Activated CD8-positive, alpha-beta memory T cell treated with anti-CD3 and anti-CD28 coated beads for 48 hours (primary cell): ENCODE measurements around the gene MATCAP1.

Experiments used
- DNase-seq, 3 experiments: peaks; one replicate each; pipeline ENCODE4 v3.0.0-alpha.2; 2020; ENCODE audit warnings: low read depth in 2 of 3, low spot score in 2 of 3

MATCAP1 gene

DNA sequence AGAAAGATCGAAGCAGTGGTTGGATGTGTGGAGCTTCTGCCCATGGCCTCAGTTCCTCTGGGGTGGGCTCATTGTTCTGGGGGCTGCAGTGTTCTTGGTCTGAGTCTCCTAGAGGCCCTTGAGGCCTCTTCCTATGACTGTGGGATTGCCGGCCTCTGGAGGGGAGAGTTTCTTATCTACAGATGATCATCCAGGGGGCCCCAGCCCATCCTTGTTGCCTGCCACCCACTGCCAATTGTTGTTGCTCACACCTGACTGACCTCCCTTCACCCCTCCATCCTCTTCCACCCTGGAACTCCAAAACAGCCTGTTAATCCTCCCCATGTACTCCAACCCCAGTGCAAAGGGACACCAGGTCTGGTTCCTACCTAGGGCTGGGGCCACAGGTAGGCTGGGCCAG, 38.8 kb downstream of the MATCAP1 start:
- no peak for DNase-seq

DNA sequence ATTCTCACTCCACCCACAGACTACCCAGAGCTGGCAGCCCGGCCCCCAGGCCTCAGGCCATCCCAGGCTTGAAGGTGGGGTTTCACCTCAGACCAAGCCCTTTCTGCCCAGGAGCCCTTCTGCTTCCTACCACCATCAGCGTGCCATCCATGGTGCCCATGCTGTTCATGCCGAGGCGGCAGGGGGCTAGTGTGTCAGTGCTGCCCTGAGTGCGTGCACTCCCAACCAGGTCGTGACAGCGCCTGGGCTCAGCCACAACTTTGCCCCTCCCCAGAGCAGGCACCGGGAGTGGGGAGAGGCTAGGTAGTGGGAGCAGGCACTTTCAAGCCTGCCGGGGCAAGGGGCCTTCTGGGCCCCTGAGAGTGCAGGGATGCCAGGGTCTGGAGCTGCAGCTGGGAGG, 41.4 kb downstream of the MATCAP1 start:
- DNase-seq: no peak

DNA sequence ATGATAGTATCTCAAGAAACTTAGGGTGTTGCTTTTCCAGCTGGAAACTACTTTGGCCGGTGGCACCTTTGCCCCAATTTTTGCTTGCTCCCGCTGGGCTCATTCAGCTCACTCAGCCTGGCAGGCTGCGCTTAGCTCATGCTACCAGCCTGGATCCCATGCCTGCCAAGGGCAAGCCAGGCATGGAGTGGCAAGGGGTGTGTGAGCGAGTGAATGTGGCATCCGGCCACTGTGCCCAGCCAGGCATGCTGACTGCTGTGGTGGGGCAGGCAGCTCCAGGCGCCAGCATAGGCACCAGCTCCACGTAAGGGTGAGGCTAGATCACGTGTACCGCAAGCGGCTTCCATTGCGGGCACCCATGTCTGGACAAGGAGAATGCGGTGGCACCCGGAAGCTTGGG, 42.4 kb downstream of the MATCAP1 start:
- DNase-seq: no peak

DNA sequence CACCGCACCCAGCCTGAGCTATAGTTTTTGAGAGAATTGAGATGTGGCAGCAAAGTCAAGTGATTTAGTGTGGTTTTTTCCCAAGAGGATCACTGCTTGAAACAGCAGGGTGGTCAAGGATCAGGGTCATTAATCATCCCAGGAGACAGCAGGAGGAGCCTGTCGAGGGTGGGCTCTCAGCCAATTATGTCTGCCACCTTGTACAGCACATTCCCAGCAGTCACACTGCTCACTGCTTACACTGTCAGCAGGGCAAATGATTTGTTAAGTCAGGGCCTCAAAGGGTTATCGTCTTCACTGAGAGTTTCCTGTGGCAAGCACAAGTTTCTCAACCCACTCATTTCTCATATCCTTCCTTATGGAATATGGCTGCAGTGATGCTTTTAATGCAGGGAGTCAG, 46.2 kb downstream of the MATCAP1 start:
- DNase-seq: no peak

DNA sequence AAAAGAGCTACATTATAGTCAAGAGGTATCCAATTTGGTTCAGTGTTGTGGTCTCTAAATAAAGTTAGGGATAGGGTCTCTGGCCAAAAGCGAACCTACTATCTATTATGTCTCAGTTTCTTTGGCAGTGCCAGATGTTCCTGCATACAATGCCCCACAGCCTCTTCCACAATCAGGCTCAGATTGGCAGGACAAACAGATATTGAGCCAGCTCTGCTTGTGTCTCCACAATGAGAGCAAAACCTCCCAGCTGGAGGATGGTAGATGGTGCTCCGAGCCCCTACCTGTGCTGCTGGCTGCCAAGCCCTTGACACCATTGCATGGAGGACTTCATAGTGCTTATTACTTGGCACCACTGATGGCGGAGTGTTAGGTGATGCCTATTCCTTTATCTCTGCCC, 54.3 kb downstream of the MATCAP1 start:
- no peak for DNase-seq

DNA sequence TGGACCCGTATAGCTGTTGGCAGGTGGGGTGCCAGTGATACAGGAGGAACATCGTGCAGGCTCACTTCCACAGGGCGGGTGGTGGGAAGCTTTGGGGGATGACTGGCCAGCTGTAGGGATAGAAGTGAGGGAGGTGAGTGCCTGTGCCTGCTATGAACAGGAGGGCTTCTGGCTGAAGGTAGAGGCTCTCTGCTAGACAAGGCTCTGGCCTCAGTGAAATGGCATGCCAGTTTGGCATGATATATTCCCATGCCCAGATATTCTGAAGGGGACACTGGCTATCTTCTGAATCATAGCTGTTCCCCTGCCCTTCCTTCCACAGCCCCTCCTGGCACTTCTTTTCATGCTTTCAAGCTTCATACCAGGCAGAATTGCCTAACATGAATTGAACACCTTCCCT, 54.9 kb downstream of the MATCAP1 start:
- DNase-seq: no peak

DNA sequence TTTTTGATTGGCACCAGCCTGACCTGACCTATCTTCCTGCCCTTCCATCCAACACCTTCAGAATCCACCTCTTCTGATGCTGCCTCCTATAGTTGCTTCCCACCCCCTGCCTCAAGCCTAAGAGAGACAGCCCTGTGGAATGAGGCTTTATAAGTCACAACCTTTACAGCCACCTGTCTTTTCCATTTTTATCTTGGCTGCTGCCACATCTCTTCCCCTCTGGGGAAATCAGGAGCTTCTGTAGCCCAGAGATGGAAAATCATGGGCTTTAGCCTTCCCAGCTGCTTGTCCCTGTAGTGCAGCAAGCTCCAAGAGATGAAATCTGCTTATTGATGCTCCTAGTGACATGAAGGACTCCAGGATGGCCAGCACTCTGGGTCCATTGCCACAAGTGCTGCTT, 55.3 kb downstream of the MATCAP1 start:
- no peak for DNase-seq
